Erythroblast (primary cell): ENCODE data around the gene UGT1A1.

Experiments used
- GATA1 ChIP-seq: IDR thresholded peaks from 2 replicates; pipeline ENCODE4 v1.6.1; 2011; ENCODE audit warnings: low read depth, mild to moderate bottlenecking, control low read depth, low read length, moderate library complexity
- POLR2A ChIP-seq: IDR thresholded peaks from 2 replicates; pipeline ENCODE4 v1.6.1; 2011; ENCODE audit warnings: mild to moderate bottlenecking, low read length

- TF ChIP-seq POLR2A, result no peak
- TF ChIP-seq GATA1, result no peak
These were observed 60.7 kb downstream of the UGT1A1 start for GRCh38 chr2:233820774-233821105.
